GM18526 (cell line): Measurements from ENCODE around the gene CDK6.

Experiments used
- POLR2A ChIP-seq: IDR thresholded peaks from 3 replicates; pipeline ENCODE4 v1.6.1; 2011; ENCODE audit not compliant: insufficient read length; ENCODE audit errors: extremely low read depth

The CDK6 gene

GRCh38 chr7:92817398-92817797 is 19.0 kb downstream of the CDK6 start:
- TF ChIP-seq POLR2A: no peak

GRCh38 chr7:92815412-92815811 is 21.0 kb downstream of the CDK6 start:
- TF ChIP-seq POLR2A: no peak

GRCh38 chr7:92813390-92814024 is 22.9 kb downstream of the CDK6 start:
- no peak for TF ChIP-seq POLR2A

- no peak for TF ChIP-seq POLR2A
These were observed 25.2 kb downstream of the CDK6 start for GRCh38 chr7:92811158-92811557.

- no peak for TF ChIP-seq POLR2A
These were observed 26.4 kb downstream of the CDK6 start for GRCh38 chr7:92809760-92810573.

GRCh38 chr7:92809397-92809759 is 27.0 kb downstream of the CDK6 start:
- TF ChIP-seq POLR2A: no peak

- no peak for TF ChIP-seq POLR2A
These were observed 27.7 kb downstream of the CDK6 start for GRCh38 chr7:92808635-92809034.

- no peak for TF ChIP-seq POLR2A
These were observed 28.4 kb downstream of the CDK6 start for GRCh38 chr7:92808006-92808405.

- no peak for TF ChIP-seq POLR2A
These were observed 29.9 kb downstream of the CDK6 start for GRCh38 chr7:92806496-92806895.

- no peak for TF ChIP-seq POLR2A
These were observed 34.0 kb downstream of the CDK6 start for GRCh38 chr7:92802406-92802805.

GRCh38 chr7:92799446-92800211 is 36.7 kb downstream of the CDK6 start:
- TF ChIP-seq POLR2A: no peak

- no peak for TF ChIP-seq POLR2A
These were observed 37.7 kb downstream of the CDK6 start for GRCh38 chr7:92798517-92799249.

- TF ChIP-seq POLR2A: no peak
These were observed 38.7 kb downstream of the CDK6 start for GRCh38 chr7:92797693-92798092.

- TF ChIP-seq POLR2A: no peak
These were observed 39.1 kb downstream of the CDK6 start for GRCh38 chr7:92797284-92797683.

GRCh38 chr7:92794831-92795230 is 41.5 kb downstream of the CDK6 start:
- TF ChIP-seq POLR2A: no peak
